GM18867 (cell line): ENCODE results near the gene AKNA.

ENCODE experiments used
- ATAC-seq: cut with Tn5 transposase; IDR thresholded peaks from one replicate; pipeline ENCODE4 v1.9.1; 2021; ENCODE audit warnings: mild to moderate bottlenecking, moderate library complexity; ENCODE audit not compliant: unreplicated experiment

The AKNA gene

GRCh38 chr9:114397219-114397847 is 9.6 kb upstream of the AKNA start:
- ATAC-seq: no peak

- no peak for ATAC-seq
These were observed 8.9 kb upstream of the AKNA start for GRCh38 chr9:114396558-114397218.

GRCh38 chr9:114395768-114396167 is 8.0 kb upstream of the AKNA start:
- ATAC-seq: no peak

DNA sequence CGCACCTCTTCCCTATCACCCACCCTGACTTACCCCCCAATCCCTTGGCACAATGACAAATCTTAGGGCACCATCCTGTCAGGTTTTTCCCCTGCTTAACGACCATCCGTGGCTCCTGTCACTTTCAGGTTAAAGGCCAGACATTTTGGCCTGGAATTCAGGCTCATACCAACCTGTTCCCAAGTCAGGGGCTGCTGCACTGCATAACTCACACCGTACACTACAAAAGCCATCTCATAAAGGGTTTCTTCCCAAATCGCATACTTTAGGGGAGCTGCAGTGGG is 7.5 kb upstream of the AKNA start:
- ATAC-seq: no peak

- ATAC-seq: no peak
These were observed 6.9 kb upstream of the AKNA start for GRCh38 chr9:114394523-114395333.

DNA sequence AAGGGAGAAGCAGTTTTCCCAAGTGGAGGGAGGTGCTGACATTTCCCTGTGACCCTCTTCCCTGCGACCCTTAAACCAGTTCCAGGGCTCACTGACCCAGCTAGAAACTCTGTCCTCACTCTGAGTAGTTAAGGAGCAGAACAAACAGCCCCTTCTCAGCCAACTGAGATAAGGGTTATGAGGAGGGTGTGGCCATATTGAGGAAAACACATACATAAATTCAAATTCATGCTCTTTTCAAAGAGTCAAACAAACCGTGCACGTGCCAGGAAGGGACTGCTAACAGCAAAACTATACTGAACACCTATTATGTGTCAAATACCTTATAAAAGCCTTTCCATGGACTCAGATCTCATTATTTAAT is 4.9 kb upstream of the AKNA start:
- no peak for ATAC-seq

DNA sequence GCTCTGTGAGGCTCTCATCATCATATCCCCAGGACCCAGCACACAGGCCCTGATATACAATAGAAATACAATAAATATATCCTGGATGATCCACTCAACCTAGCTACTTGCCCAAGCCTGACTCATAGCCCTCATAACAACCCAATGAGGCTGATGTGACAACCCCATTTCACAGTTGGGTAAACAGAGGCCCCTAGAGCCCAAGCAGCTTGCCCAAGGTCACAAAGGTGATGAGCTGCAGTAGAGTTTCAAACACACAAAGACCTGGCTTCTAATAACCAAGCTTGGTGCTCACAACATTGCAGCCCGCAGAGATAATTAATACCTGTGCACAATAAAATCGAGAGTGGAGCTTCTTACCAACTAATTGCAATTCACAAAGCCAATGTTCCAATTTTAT is 3.2 kb upstream of the AKNA start:
- no peak for ATAC-seq

- no peak for ATAC-seq
These were observed 2.0 kb upstream of the AKNA start for GRCh38 chr9:114389612-114390368.

DNA sequence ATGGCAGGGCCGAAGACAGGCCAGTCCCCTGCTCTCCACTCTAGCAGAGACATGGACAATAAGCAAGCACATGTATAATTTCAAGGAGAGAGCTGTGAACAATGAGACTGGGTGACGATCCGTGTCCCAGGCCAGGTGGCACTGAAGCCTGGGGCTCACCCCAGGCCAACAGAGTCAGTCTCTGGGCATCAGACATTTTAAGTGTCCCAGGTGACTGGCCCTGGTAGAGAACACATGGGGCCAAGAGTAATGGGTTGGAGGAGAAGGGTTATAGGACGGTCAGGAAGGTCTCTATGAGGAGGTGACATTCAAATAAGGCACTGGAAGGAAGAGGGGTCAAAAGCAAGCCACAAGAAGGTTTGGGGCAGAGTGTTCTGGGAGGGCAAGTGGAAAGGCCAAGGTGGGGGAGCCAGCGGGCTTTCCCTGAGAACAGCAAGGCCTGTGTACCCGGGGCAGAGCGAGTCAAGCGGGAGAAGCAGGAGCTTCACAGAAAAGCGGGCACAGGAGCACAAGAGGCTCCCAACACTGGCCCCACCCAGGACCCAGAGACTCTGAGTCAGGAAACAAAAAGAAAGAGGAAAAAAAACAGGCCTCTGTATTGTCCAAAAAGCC is 1.1 kb upstream of the AKNA start:
- ATAC-seq: no peak

DNA sequence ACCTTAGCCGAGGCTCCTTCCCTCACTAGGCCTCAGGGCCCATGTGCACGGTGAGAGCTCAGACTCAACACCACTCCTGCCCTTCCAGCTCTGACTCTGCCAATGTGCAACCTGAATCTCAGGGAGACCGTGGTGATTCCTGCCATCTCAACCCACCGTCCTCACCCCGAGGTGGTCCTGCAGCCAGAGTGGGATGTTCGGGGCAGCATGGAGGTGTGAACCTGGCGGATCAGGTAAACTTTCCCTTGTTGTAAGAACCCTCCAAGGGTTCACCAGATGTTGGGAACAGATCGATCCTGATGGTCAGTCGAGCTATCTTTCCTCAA is 538 bp upstream of the AKNA start:
- no peak for ATAC-seq

- no peak for ATAC-seq
These were observed 699 bp downstream of the AKNA start for GRCh38 chr9:114386886-114387679.

DNA sequence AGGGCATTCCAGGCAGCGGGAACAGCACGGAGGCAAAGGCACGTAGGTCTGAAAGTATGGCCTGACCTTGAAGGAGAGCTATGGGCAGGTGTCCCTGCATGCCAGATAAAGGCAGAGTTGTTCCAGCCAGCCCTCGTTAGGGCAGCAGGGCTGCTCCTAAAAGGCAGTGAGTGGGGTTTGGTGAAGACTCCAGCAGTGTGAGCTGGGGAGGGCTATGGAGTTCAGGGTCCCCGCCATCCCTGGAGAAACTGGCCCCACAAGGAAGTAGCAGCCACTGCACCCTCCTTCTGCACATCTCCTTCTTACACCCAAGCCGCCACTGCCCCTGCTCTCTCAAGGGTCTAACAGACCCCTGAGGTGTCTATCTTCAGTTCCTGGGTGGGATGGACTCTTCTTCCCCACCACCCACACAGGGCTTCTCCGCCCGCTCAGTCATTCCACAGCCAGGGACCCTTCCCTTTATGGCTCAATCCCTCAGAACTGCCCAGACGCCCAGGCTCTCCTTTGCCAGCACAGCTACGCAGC is 1.4 kb downstream of the AKNA start:
- no peak for ATAC-seq

DNA sequence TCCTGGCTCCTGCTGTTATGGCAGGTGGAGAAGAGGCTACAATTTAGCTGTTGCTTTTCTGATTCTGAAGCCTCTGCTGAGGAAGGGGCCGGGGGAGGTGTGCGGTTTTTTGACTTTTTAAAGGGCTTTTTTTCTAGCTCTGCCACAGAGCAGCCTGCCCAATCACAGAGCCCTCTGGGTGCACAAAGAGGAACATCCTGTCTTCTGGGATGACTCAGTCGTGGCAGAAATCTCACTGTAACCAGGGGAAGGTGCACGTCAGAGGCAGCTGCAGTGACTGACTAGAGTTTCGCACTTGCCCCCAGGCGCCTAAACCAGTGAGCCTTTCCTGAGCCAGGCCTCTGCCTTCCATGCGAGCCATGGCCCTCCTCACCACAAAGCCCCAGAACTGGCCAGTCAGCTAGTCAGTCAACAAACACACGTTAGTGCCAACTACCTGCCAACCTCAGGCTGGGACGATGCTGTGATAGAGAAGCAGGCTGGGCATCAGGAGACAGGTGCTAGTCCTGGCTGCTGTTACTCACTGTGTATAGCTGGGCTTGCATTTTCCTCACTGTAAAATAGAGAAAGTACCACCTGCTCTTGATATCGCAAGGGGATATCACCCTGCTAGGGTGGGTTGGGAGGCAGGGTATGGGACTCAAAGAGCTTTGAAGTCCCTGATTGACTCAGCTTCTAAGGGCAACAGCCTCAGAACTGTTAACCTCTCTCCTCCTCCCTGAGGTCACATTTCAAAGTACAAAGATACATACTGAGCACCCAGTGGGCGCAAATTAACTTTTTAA is 2.2 kb downstream of the AKNA start:
- peak; percentile 88 for ATAC-seq

GRCh38 chr9:114384836-114385396 is 2.9 kb downstream of the AKNA start:
- ATAC-seq: no peak

GRCh38 chr9:114384341-114384740 is 3.4 kb downstream of the AKNA start:
- ATAC-seq: no peak

GRCh38 chr9:114383521-114384231 is 4.1 kb downstream of the AKNA start:
- no peak for ATAC-seq

DNA sequence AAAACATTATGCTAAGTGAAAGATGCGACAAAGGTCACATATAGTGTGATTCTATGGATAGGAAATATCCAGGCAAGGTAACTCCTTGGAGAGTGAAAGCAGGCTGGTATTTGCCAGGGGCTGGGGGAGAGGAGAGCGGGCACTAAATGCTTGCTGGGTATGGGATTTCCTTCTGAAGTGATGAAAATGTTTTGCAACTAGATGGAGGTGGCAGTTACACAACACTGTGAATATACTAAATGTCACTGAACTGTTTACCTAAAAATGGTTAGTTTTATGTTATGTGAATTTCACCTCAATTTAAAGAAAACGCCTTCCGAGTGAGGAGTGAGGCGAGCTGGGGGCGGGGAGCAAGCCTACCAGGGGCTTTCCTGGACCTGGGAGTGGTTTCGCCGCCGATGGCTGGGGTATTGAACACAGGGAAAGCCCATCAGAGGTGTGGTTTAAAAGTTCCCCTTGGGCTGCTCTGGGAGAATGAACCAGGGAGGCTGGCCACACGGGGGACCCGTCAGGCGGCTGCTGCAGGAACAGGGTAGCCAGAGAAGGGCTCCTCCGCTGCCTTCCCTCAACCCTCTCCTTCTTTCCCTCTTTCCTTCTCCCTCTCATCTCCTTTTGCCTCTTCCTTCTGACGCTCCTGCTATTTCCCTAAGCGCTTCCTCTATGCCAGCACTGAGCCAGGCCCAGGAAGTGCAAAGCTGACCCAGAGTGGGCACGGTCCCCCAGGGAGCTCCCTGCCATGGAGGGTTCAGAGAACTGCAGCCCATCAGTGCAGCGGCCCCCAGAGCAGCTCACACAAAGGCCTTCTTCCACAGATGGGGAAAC is 4.9 kb downstream of the AKNA start:
- no peak for ATAC-seq

DNA sequence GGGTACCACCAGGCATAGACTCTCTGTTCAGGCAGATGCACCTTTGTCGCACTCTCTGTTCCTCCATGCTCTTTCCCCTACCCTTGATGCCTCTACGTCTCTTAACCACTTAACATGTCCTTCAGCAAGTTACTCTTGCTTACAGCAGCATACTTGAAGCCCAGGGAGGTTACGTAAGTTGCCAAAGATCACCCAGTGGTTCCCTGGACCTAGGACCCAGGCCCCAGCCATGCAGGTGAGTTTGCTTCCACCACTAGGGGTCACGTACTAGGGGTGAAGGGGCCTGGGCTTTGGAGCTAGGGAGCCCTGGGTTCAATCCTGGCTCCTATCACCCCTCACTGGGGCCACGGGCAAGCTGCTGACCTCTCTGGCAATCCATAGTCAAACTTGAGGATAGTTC is 8.9 kb downstream of the AKNA start:
- no peak for ATAC-seq
